GM15510 (cell line): ENCODE data around the gene PRDM12.

Experiments used
- POLR2A ChIP-seq: IDR thresholded peaks from 3 replicates; pipeline ENCODE4 v1.6.1; 2011; ENCODE audit warnings: borderline replicate concordance; ENCODE audit not compliant: insufficient read length; ENCODE audit errors: extremely low read depth

The PRDM12 gene

GRCh38 chr9:130712564-130713285, 48.3 kb downstream of the PRDM12 start:
- peak; percentile 60 for TF ChIP-seq POLR2A

- no peak for TF ChIP-seq POLR2A
Measured at GRCh38 chr9:130713286-130713960, 49.0 kb downstream of the PRDM12 start.

GRCh38 chr9:130714586-130715110, 50.3 kb downstream of the PRDM12 start:
- TF ChIP-seq POLR2A = no peak

- TF ChIP-seq POLR2A = no peak
Measured at GRCh38 chr9:130715270-130715669, 50.9 kb downstream of the PRDM12 start.

- no peak for TF ChIP-seq POLR2A
Measured at GRCh38 chr9:130718562-130718961, 54.2 kb downstream of the PRDM12 start.

GRCh38 chr9:130720762-130721161, 56.4 kb downstream of the PRDM12 start:
- TF ChIP-seq POLR2A = no peak

GRCh38 chr9:130728721-130729120, 64.3 kb downstream of the PRDM12 start:
- no peak for TF ChIP-seq POLR2A

- no peak for TF ChIP-seq POLR2A
Measured at GRCh38 chr9:130729145-130729544, 64.8 kb downstream of the PRDM12 start.

- TF ChIP-seq POLR2A = no peak
Measured at GRCh38 chr9:130731355-130731754, 67.0 kb downstream of the PRDM12 start.

- TF ChIP-seq POLR2A = no peak
Measured at GRCh38 chr9:130732136-130732535, 67.7 kb downstream of the PRDM12 start.
